HEK293 (cell line): ENCODE data around the gene DISC1.
"Not testable (repeated sequence)": the region's sequence is repeated elsewhere in the genome, so short reads cannot be mapped to it uniquely, and the experiment has no call there.

Experiments used
- ZFP41 ChIP-seq: fragments of 450-650 bp; formaldehyde crosslinking; IDR thresholded peaks from 2 replicates; pipeline ENCODE4 v1.5.1; 2016; ENCODE audit warnings: missing biosample characterization, missing genetic modification characterization, borderline replicate concordance
- ZNF274 ChIP-seq, 2 experiments: fragments of 200-500 bp in 1 of 2; fragments of 450-650 bp in 1 of 2; sonication (Bioruptor generic) in 1 of 2; formaldehyde crosslinking in 1 of 2; IDR thresholded peaks; 2 replicates each; pipeline versions ENCODE4 v1.5.1 to v1.6.1; 2014 to 2016; ENCODE audit warnings: borderline replicate concordance in 1 of 2, inconsistent platforms in 1 of 2, low read length in 1 of 2, missing biosample characterization in 1 of 2, missing genetic modification characterization in 1 of 2
- ZNF510 ChIP-seq: fragments of 450-650 bp; formaldehyde crosslinking; IDR thresholded peaks from 2 replicates; pipeline ENCODE4 v1.5.1; 2018; ENCODE audit warnings: mild to moderate bottlenecking, missing genetic modification characterization, missing biosample characterization; ENCODE audit not compliant: insufficient replicate concordance
- TF ChIP-seq, protein P1 (sequence below): fragments of 450-650 bp; formaldehyde crosslinking; IDR thresholded peaks from 2 replicates; pipeline ENCODE4 v1.5.1; 2016; ENCODE audit warnings: missing biosample characterization, missing genetic modification characterization, low read depth
- TF ChIP-seq, protein P2 (sequence below): fragments of 450-650 bp; formaldehyde crosslinking; IDR thresholded peaks from 2 replicates; pipeline ENCODE4 v1.5.1; 2016; ENCODE audit warnings: missing biosample characterization, missing genetic modification characterization
- TF ChIP-seq, protein P3 (sequence below): fragments of 450-650 bp; formaldehyde crosslinking; IDR thresholded peaks from 2 replicates; pipeline ENCODE4 v1.5.1; 2016; ENCODE audit warnings: missing biosample characterization, missing genetic modification characterization

GRCh38 chr1:231948102-231948501 lies 321.5 kb downstream of the DISC1 start:
- not testable (repeated sequence) for TF ChIP-seq ZNF274 (IDR thresholded peaks at IDR 0.05; ENCODE audit: low read length); ZNF274 (tag by site-specific recombination; IDR thresholded peaks at IDR 0.05; ENCODE audit: borderline replicate concordance); ZNF510 (tag by site-specific recombination); ZFP41 (tag by site-specific recombination)
- TF ChIP-seq, protein P1, sequence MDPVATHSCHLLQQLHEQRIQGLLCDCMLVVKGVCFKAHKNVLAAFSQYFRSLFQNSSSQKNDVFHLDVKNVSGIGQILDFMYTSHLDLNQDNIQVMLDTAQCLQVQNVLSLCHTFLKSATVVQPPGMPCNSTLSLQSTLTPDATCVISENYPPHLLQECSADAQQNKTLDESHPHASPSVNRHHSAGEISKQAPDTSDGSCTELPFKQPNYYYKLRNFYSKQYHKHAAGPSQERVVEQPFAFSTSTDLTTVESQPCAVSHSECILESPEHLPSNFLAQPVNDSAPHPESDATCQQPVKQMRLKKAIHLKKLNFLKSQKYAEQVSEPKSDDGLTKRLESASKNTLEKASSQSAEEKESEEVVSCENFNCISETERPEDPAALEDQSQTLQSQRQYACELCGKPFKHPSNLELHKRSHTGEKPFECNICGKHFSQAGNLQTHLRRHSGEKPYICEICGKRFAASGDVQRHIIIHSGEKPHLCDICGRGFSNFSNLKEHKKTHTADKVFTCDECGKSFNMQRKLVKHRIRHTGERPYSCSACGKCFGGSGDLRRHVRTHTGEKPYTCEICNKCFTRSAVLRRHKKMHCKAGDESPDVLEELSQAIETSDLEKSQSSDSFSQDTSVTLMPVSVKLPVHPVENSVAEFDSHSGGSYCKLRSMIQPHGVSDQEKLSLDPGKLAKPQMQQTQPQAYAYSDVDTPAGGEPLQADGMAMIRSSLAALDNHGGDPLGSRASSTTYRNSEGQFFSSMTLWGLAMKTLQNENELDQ (tag by site-specific recombination), result not testable (repeated sequence)
- TF ChIP-seq, protein P2, sequence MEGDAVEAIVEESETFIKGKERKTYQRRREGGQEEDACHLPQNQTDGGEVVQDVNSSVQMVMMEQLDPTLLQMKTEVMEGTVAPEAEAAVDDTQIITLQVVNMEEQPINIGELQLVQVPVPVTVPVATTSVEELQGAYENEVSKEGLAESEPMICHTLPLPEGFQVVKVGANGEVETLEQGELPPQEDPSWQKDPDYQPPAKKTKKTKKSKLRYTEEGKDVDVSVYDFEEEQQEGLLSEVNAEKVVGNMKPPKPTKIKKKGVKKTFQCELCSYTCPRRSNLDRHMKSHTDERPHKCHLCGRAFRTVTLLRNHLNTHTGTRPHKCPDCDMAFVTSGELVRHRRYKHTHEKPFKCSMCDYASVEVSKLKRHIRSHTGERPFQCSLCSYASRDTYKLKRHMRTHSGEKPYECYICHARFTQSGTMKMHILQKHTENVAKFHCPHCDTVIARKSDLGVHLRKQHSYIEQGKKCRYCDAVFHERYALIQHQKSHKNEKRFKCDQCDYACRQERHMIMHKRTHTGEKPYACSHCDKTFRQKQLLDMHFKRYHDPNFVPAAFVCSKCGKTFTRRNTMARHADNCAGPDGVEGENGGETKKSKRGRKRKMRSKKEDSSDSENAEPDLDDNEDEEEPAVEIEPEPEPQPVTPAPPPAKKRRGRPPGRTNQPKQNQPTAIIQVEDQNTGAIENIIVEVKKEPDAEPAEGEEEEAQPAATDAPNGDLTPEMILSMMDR (tag by site-specific recombination), result not testable (repeated sequence)
- TF ChIP-seq, protein P3, sequence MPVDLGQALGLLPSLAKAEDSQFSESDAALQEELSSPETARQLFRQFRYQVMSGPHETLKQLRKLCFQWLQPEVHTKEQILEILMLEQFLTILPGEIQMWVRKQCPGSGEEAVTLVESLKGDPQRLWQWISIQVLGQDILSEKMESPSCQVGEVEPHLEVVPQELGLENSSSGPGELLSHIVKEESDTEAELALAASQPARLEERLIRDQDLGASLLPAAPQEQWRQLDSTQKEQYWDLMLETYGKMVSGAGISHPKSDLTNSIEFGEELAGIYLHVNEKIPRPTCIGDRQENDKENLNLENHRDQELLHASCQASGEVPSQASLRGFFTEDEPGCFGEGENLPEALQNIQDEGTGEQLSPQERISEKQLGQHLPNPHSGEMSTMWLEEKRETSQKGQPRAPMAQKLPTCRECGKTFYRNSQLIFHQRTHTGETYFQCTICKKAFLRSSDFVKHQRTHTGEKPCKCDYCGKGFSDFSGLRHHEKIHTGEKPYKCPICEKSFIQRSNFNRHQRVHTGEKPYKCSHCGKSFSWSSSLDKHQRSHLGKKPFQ (tag by site-specific recombination), result not testable (repeated sequence)
